ENCODE data around the gene KISS1R. TPM values are rescaled to one million over a fixed set of nuclear protein-coding genes. Genes with fewer than 3 reads are reported as not detected.

Gene KISS1R
- total RNA-seq, 1 donor: not detected

- peak overlapping the region; percentile 42 for H3K4me3 ChIP-seq (ENCODE audit: low read depth, low read length)
- peak; percentile 83 for DNase-seq (ENCODE audit: low read depth)
- no peak for TF ChIP-seq CTCF (IDR thresholded peaks at IDR 0.05; ENCODE audit: insufficient read depth, low read length)
Measured at GRCh38 chr19:940591-941291, 23.6 kb downstream of the KISS1R start.

DNA sequence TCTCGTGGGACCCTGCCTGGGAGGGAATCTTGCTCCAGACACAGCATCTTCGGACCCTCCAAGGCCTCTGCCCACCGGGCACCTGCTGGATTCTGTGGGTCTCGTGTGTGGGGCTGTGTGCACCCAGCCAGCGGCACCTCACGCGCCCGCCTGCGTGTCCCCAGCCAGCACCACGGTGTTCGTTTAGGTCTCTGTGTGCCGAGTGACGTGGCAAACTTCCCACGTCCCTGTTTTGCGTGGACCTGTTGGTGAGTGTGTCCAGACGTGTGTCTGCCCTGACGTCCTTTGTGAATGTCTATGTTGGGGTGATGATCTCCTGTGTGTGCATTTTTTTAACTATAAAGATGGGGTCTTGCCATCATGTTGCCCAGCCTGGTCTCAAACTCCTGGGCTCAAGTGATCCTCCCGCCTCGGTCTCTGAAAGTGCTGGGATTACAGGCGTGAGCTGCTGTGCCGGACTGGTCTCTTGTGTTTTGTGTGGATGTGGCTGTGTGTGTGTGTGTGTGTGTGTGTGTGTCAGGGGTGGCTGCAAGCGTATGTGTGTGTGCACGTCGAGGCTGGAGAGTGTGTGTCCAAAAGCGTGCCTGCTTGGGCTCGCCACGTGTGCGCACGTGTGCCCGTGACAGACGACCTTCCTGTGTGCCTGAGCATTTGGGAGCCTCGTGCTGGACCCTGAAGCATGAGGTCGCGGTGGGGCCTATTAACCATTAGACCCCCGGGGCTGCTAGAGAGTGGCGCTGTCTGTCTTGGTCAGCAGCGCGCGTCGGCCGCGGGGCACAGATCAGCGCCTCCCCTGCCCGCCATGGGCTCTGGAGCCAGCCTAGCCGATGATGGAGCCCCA is 24.4 kb downstream of the KISS1R start:
- no peak for TF ChIP-seq CTCF (IDR thresholded peaks at IDR 0.05; ENCODE audit: insufficient read depth, low read length)
- no peak for DNase-seq (ENCODE audit: low read depth)
- peak overlapping the region; percentile 42 for H3K4me3 ChIP-seq (ENCODE audit: low read depth, low read length)

DNA sequence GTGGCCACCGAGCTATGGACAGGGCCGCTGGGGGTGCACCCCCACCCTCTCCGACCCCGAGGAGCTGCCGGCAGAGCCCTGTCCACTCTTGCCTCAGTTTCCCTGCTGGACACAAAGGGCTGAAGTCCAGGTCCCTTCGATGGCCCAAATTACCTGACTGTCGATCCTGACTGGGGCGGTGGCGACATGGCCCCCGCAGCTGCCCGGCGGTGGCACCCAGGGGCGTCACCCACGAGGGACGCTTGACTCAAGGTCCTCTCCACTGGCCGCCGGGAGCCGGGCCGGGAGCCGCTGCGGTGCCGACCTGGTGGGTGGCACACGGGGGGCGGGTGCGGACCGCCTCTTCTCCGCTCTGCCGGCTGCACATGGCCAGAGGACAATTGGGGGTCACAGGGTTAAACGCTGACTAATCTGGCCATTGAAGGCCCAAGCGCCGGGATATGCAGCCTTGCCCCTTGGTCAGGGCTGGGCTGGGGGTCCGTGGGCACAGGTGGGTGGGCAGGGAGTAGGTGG is 25.1 kb downstream of the KISS1R start:
- DNase-seq (ENCODE audit: low read depth): no peak
- no peak for TF ChIP-seq CTCF (IDR thresholded peaks at IDR 0.05; ENCODE audit: insufficient read depth, low read length)
- H3K4me3 ChIP-seq (ENCODE audit: low read depth, low read length): no peak overlapping the region

DNA sequence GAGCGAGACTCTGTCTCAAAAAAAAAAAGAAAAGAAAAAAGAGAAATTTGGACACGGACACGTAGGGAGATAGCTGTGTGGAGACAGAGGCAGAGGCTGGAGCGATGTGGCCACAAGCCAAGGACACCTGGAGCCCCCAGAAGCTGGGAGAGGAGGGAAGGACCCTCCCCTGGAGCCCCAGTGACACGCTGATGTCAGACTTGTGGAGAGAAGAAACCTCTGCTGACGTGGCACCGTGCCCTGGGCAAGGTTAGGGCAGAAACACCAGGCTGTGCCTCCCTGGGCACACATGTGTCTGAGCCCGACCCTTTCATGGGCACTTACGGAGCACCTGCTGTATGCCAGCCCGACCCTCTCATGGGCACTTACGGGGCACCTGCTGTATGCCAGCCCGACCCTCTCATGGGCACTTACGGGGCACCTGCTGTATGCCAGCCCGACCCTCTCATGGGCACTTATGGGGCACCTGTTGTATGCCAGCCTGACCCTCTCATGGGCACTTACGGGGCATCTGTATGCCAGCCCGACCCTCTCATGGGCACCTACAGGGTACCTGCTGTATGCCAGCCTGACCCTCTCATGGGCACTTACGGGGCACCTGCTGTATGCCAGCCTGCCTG is 26.5 kb downstream of the KISS1R start:
- no peak for DNase-seq (ENCODE audit: low read depth)
- H3K4me3 ChIP-seq (ENCODE audit: low read depth, low read length): no peak overlapping the region
- TF ChIP-seq CTCF (IDR thresholded peaks at IDR 0.05; ENCODE audit: insufficient read depth, low read length): no peak

- no peak overlapping the region for H3K4me3 ChIP-seq (ENCODE audit: low read depth, low read length)
- no peak for TF ChIP-seq CTCF (IDR thresholded peaks at IDR 0.05; ENCODE audit: insufficient read depth, low read length)
- DNase-seq (ENCODE audit: low read depth): peak; percentile 87
Measured at GRCh38 chr19:944171-944567, 27.0 kb downstream of the KISS1R start.

DNA sequence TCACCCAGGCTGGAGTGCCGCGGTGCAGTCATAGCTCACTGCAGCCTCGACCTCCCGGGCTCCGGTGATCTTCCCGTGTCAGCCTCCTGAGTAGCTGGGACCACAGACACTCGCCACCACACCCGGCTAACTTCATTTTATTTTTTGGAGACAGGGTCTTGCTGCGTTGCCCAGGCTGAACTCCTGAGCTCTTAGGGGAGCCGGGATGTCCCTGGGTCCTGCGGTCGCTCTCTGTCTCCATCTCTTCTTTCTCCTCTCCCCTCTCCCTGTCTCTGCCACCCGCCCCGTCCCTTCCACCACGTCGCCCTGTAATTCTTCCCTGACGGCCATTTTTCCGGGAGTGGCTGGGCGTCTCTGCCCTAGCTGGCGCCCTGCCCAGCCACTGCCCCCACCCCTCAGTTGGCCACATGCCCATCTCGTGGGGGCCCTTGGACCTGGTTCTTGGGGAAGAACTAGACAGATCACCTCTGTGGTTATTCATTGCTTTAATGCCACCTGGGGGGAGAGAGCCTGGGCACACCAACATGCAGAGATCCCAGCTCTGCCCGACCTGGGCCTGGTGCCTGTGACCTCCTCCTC is 27.6 kb downstream of the KISS1R start:
- no peak for TF ChIP-seq CTCF (IDR thresholded peaks at IDR 0.05; ENCODE audit: insufficient read depth, low read length)
- DNase-seq (ENCODE audit: low read depth): no peak
- H3K4me3 ChIP-seq (ENCODE audit: low read depth, low read length): no peak overlapping the region

Measured in fibroblast of the aortic adventitia (primary cell).